Spleen (tissue), 11 donors: ENCODE data around the gene TEX29. TPM values are rescaled to one million over a fixed set of nuclear protein-coding genes. Genes with fewer than 3 reads are reported as not detected.

Experiments
- DNase-seq: peaks from one replicate; pipeline ENCODE4 v3.0.0-alpha.2; 2020
- H3K27ac ChIP-seq, 8 donors: fragments of 200-600 bp; sonication (generic) in 7 of 8; 1 replicate in 4 of 8; 2 replicates in 4 of 8; pipeline versions ENCODE4 v1.5.0 to v1.8.0; 2016 to 2021; ENCODE audit warnings: inconsistent platforms in 4 of 8, mild to moderate bottlenecking in 4 of 8, moderate library complexity in 1 of 8
- H3K27me3 ChIP-seq, 7 donors: fragments of 200-600 bp; sonication (generic) in 6 of 7; replicated peaks in 1 of 7; 1 replicate in 4 of 7; 2 replicates in 3 of 7; pipeline versions ENCODE4 v1.5.0 to v1.8.0; 2016 to 2021; ENCODE audit warnings: inconsistent platforms in 3 of 7, mild to moderate bottlenecking in 1 of 7
- H3K36me3 ChIP-seq, 6 donors: fragments of 200-600 bp; sonication (generic) in 5 of 6; 1 replicate in 4 of 6; 2 replicates in 2 of 6; pipeline versions ENCODE4 v1.5.0 to v1.8.0; 2016 to 2021; ENCODE audit warnings: inconsistent platforms in 2 of 6
- H3K4me1 ChIP-seq, 6 donors: fragments of 200-600 bp; sonication (generic) in 5 of 6; 1 replicate in 3 of 6; 2 replicates in 3 of 6; pipeline versions ENCODE4 v1.5.0 to v1.8.0; 2016 to 2021; ENCODE audit warnings: inconsistent platforms in 3 of 6
- H3K4me3 ChIP-seq, 8 donors: fragments of 200-600 bp; sonication (generic) in 7 of 8; 1 replicate in 4 of 8; 2 replicates in 4 of 8; pipeline versions ENCODE4 v1.5.0 to v1.8.0; 2016 to 2021; ENCODE audit warnings: inconsistent platforms in 4 of 8, mild to moderate bottlenecking in 4 of 8, moderate library complexity in 2 of 8
- H3K9me3 ChIP-seq, 8 donors: fragments of 200-600 bp; sonication (generic) in 7 of 8; 1 replicate in 4 of 8; 2 replicates in 4 of 8; pipeline versions ENCODE4 v1.5.0 to v1.8.0; 2016 to 2021; ENCODE audit warnings: inconsistent platforms in 4 of 8
- CTCF ChIP-seq, 11 experiments: fragments of 200-600 bp in 7 of 11; fragments of 450-650 bp in 4 of 11; sonication (generic) in 4 of 11; IDR thresholded peaks in 8 of 11; conservative IDR thresholded peaks in 3 of 11; 1 replicate in 7 of 11; 2 replicates in 4 of 11; pipeline versions ENCODE4 v1.4.0 to v1.8.0; 2016 to 2021; ENCODE audit warnings: antibody characterized with exemption in 11 of 11, inconsistent platforms in 4 of 11, mild to moderate bottlenecking in 1 of 11
- POLR2A ChIP-seq, 3 donors: fragments of 450-650 bp; IDR thresholded peaks; one replicate each; pipeline ENCODE4 v1.5.1; 2017; ENCODE audit warnings: antibody characterized with exemption in 3 of 3, mild to moderate bottlenecking in 1 of 3
- POLR2AphosphoS5 ChIP-seq, 3 donors: sonication (generic); formaldehyde crosslinking; IDR thresholded peaks; one replicate each; pipeline ENCODE4 v1.5.1; 2017; ENCODE audit warnings: antibody characterized with exemption in 3 of 3
- WGBS, 5 donors: extraction: QIAGEN DNeasy Blood & Tissue Kit in 3 of 5; methylation state at CpG; one replicate each; pipeline versions ENCODE4 v1.1.5 to v1.1.7; 2013 to 2018; 5-methylcytosine and 5-hydroxymethylcytosine counted together
- intact Hi-C: fragments of 100-400 bp; cut with DNase I; formaldehyde crosslinking; loops from one replicate; pipeline ENCODE4 v1.15.0; 2023; ENCODE audit warnings: low total_unique reads
- polyA plus RNA-seq, 3 donors: library from polyadenylated mRNA; stranded (reverse); fragments of 200-250 nt; gene quantifications; one replicate each; pipeline ENCODE4 v1.2.1, GENCODE V29; 2013
- total RNA-seq, 7 donors: library from RNA; depleted of rRNA in 3 of 7; stranded (reverse); fragments of >200 nt in 3 of 7; fragmentation: NEBNext Ultra II Directional in 4 of 7; extraction: Animal tissue kit (Norgen Biotek cat#: 25700) in 4 of 7; gene quantifications; one replicate each; pipeline versions ENCODE4 v1.1.0 to v1.2.1, GENCODE V29; 2016 to 2021
- donor health status: healthy with polysubstance abuse.
- donor health status: DM: no; HTN: no; CAD: no; lungs with moderate emphysema.
- donor health status: DM: no; HTN: no; CAD: no.
- donor health status: Bipolar disorder and iron deficiency.
- donor health status: healthy.
- donor health status: DM: no; HTN: no; CAD: no.
- donor health status: DM: yes; HTN: yes; CAD: no.

TEX29 gene
- total and polyA plus RNA-seq, 10 donors: 0.54 to 1.7 (median 0.70) TPM; not detected in 4

- Histone ChIP-seq H3K36me3 (peaks cover 4 to 100% (median 86%) of the 10 kb centered on the region in 6 donors), H3K27me3 (no peaks in the 10 kb centered on the region), H3K9me3 (no peaks in the 10 kb centered on the region), H3K4me1 (peaks cover 7 to 34% (median 9%) of the 10 kb centered on the region in 6 donors), H3K4me3 (no peak overlapping the region), H3K27ac (no peak overlapping the region)
- intact Hi-C loops: no loop called here
- DNase-seq: no peak
- WGBS, 5 donors: 91 to 96% (median 93%) methylated on average over 7 of the region's 7 CpGs
- TF ChIP-seq POLR2A (IDR thresholded peaks at IDR 0.05) (no peak), POLR2AphosphoS5 (IDR thresholded peaks at IDR 0.05) (no peak), CTCF (IDR thresholded peaks at IDR 0.05 in 8 of 11, conservative IDR thresholded peaks at IDR 0.05 in 3 of 11) (no peak)
These were observed 33.7 kb upstream of the TEX29 start for GRCh38 chr13:111286749-111287148.

GRCh38 chr13:111287201-111287600 lies 33.2 kb upstream of the TEX29 start:
- DNase-seq: no peak
- H3K36me3 ChIP-seq: peaks cover 4 to 100% (median 91%) of the 10 kb centered on the region in 6 donors
- 95 to 98% (median 96%) methylated on average over 7 to 8 of the region's 8 CpGs for WGBS, 5 donors
- TF ChIP-seq CTCF (IDR thresholded peaks at IDR 0.05 in 8 of 11, conservative IDR thresholded peaks at IDR 0.05 in 3 of 11) (no peak), POLR2AphosphoS5 (IDR thresholded peaks at IDR 0.05) (no peak)
- no peaks in the 10 kb centered on the region for H3K27me3 ChIP-seq
- no peak overlapping the region for H3K4me3 ChIP-seq
- peaks cover 4 to 29% (median 7%) of the 10 kb centered on the region in 6 donors for H3K4me1 ChIP-seq
- H3K9me3 ChIP-seq: no peaks in the 10 kb centered on the region
- intact Hi-C loops: no loop called here
- H3K27ac ChIP-seq: no peak overlapping the region

- 93 to 98% (median 97%) methylated on average over 7 of the region's 7 CpGs for WGBS, 5 donors
- Histone ChIP-seq H3K9me3 (no peaks in the 10 kb centered on the region), H3K27ac (no peak overlapping the region), H3K4me3 (no peak overlapping the region), H3K36me3 (peaks cover 4 to 100% (median 95%) of the 10 kb centered on the region in 6 donors), H3K4me1 (peaks cover 0 to 19% (median 1%) of the 10 kb centered on the region in 6 donors), H3K27me3 (no peaks in the 10 kb centered on the region)
- intact Hi-C loops: no loop called here
- no peak for TF ChIP-seq CTCF (IDR thresholded peaks at IDR 0.05 in 8 of 11, conservative IDR thresholded peaks at IDR 0.05 in 3 of 11)
- no peak for TF ChIP-seq POLR2AphosphoS5 (IDR thresholded peaks at IDR 0.05)
- no peak for TF ChIP-seq POLR2A (IDR thresholded peaks at IDR 0.05)
- no peak for DNase-seq
These were observed 32.2 kb upstream of the TEX29 start for GRCh38 chr13:111288276-111288675.

GRCh38 chr13:111289251-111289650 lies 31.2 kb upstream of the TEX29 start:
- no peak for DNase-seq
- no peak for TF ChIP-seq CTCF (IDR thresholded peaks at IDR 0.05 in 8 of 11, conservative IDR thresholded peaks at IDR 0.05 in 3 of 11)
- TF ChIP-seq POLR2A (IDR thresholded peaks at IDR 0.05): no peak
- no peak for TF ChIP-seq POLR2AphosphoS5 (IDR thresholded peaks at IDR 0.05)
- H3K27me3 ChIP-seq: no peaks in the 10 kb centered on the region
- 94 to 95% (median 94%) methylated on average over 11 of the region's 11 CpGs for WGBS, 5 donors
- no peak overlapping the region for H3K27ac ChIP-seq
- peaks cover 0 to 9% (median 1%) of the 10 kb centered on the region in 6 donors for H3K4me1 ChIP-seq
- intact Hi-C loops: no loop called here
- H3K36me3 ChIP-seq: peaks cover 4 to 100% (median 93%) of the 10 kb centered on the region in 6 donors
- no peak overlapping the region for H3K4me3 ChIP-seq
- no peaks in the 10 kb centered on the region for H3K9me3 ChIP-seq
